ENCODE results near the gene TMEM154.

TMEM154 gene

DNA sequence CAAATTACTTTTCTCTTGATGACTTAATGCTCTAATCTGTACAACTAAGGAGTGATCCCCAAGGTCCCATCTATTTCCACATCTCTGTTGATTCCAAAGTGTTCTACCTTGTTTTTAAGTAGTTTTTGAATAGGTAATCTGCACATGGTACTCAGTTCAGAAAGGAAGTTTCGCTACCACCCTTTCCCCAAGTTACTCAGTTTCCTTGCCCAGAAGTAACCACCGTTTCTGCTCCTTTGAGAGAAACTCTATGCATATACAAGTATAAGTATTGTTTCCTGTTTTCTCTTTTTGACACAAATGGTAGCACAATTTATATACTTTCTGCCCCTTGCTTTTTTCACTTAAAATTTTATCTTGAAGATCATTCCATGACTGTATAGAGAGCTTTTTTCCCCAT lies 18.1 kb downstream of the TMEM154 start:
- no peak for TF ChIP-seq EP300 (IDR thresholded peaks at IDR 0.05; ENCODE audit: borderline replicate concordance)
- no peak for TF ChIP-seq TEAD4 (IDR thresholded peaks at IDR 0.05)
- no peak for TF ChIP-seq TAF1 (IDR thresholded peaks at IDR 0.05; ENCODE audit: low read depth)
- no peak for TF ChIP-seq FOXM1 (IDR thresholded peaks at IDR 0.05; ENCODE audit: borderline replicate concordance, low read depth)
- no peak for TF ChIP-seq YY1 (IDR thresholded peaks at IDR 0.05; ENCODE audit: low read depth)
- TF ChIP-seq REST (IDR thresholded peaks at IDR 0.05; ENCODE audit: low read depth) = no peak
- no peak for TF ChIP-seq USF1 (IDR thresholded peaks at IDR 0.05)
- no peak for TF ChIP-seq MAX (IDR thresholded peaks at IDR 0.05)
- no peak for TF ChIP-seq ZBTB7A (IDR thresholded peaks at IDR 0.05; ENCODE audit: low read depth)
- no peak for TF ChIP-seq RAD21 (IDR thresholded peaks at IDR 0.05; ENCODE audit: low read depth)
- TF ChIP-seq TCF12 (IDR thresholded peaks at IDR 0.05; ENCODE audit: low read depth) = no peak
- TF ChIP-seq CEBPB (IDR thresholded peaks at IDR 0.05) = no peak
- no peak for TF ChIP-seq NFIC (IDR thresholded peaks at IDR 0.05)
- TF ChIP-seq CREB1 (IDR thresholded peaks at IDR 0.05; ENCODE audit: low read depth) = no peak
- TF ChIP-seq EGR1 (IDR thresholded peaks at IDR 0.05) = no peak

DNA sequence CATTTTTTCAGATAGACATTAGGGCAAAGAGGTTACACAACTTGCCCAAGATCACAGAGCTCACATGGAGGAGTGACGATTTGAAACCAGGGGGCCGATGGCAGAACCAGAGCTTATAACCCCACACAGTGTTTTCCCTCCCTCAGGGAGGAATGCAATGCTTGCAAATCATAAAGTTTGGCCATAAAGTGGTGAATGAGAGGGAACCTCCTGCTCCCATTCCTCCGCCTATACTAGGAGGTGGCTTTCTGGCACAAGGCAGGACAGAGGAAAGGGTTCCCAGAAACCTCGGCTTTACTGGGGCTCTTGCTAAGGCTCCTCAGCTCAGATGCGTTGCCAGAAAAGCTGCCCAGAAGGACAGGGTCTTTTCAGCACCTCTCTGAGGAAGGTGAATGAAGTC lies 19.3 kb downstream of the TMEM154 start:
- no peak for TF ChIP-seq USF1 (IDR thresholded peaks at IDR 0.05)
- TF ChIP-seq YY1 (IDR thresholded peaks at IDR 0.05; ENCODE audit: low read depth) = no peak
- no peak for TF ChIP-seq FOXM1 (IDR thresholded peaks at IDR 0.05; ENCODE audit: borderline replicate concordance, low read depth)
- no peak for TF ChIP-seq REST (IDR thresholded peaks at IDR 0.05; ENCODE audit: low read depth)
- TF ChIP-seq ZBTB7A (IDR thresholded peaks at IDR 0.05; ENCODE audit: low read depth) = no peak
- TF ChIP-seq TEAD4 (IDR thresholded peaks at IDR 0.05) = no peak
- TF ChIP-seq TCF12 (IDR thresholded peaks at IDR 0.05; ENCODE audit: low read depth) = no peak
- no peak for TF ChIP-seq EGR1 (IDR thresholded peaks at IDR 0.05)
- TF ChIP-seq EP300 (IDR thresholded peaks at IDR 0.05; ENCODE audit: borderline replicate concordance) = no peak
- TF ChIP-seq MAX (IDR thresholded peaks at IDR 0.05) = no peak

DNA sequence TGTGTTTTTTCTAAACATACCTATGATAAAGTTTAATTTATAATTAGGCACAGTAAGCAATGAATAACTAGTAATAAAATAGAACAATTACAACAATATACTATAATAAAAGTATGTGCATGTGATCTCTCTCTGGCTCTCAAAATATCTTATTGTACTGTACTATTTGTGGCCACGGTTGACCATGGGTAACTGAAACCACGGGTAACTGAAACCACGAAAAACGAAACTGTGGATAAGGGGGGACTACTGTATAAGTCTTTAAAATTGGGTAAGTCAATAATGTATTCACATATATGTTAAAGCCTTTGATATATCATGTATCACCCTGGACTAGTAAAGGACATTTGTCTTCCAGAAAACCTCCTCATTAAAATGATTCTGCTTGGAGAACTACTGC lies 20.0 kb downstream of the TMEM154 start:
- TF ChIP-seq NFIC (IDR thresholded peaks at IDR 0.05) = no peak
- TF ChIP-seq TEAD4 (IDR thresholded peaks at IDR 0.05) = no peak
- no peak for TF ChIP-seq TAF1 (IDR thresholded peaks at IDR 0.05; ENCODE audit: low read depth)
- no peak for TF ChIP-seq RAD21 (IDR thresholded peaks at IDR 0.05; ENCODE audit: low read depth)
- TF ChIP-seq TCF12 (IDR thresholded peaks at IDR 0.05; ENCODE audit: low read depth) = no peak
- no peak for TF ChIP-seq CREB1 (IDR thresholded peaks at IDR 0.05; ENCODE audit: low read depth)
- no peak for TF ChIP-seq FOXM1 (IDR thresholded peaks at IDR 0.05; ENCODE audit: borderline replicate concordance, low read depth)
- no peak for TF ChIP-seq YY1 (IDR thresholded peaks at IDR 0.05; ENCODE audit: low read depth)
- TF ChIP-seq CEBPB (IDR thresholded peaks at IDR 0.05) = no peak
- no peak for TF ChIP-seq USF1 (IDR thresholded peaks at IDR 0.05)
- no peak for TF ChIP-seq ZBTB7A (IDR thresholded peaks at IDR 0.05; ENCODE audit: low read depth)
- TF ChIP-seq REST (IDR thresholded peaks at IDR 0.05; ENCODE audit: low read depth) = no peak
- no peak for TF ChIP-seq EGR1 (IDR thresholded peaks at IDR 0.05)
- TF ChIP-seq EP300 (IDR thresholded peaks at IDR 0.05; ENCODE audit: borderline replicate concordance) = no peak

- no peak for TF ChIP-seq TCF12 (IDR thresholded peaks at IDR 0.05; ENCODE audit: low read depth)
- no peak for TF ChIP-seq EGR1 (IDR thresholded peaks at IDR 0.05)
- no peak for TF ChIP-seq YY1 (IDR thresholded peaks at IDR 0.05; ENCODE audit: low read depth)
- TF ChIP-seq NFIC (IDR thresholded peaks at IDR 0.05) = no peak
- no peak for TF ChIP-seq TAF1 (IDR thresholded peaks at IDR 0.05; ENCODE audit: low read depth)
- TF ChIP-seq REST (IDR thresholded peaks at IDR 0.05; ENCODE audit: low read depth) = no peak
- no peak for TF ChIP-seq TEAD4 (IDR thresholded peaks at IDR 0.05)
- no peak for TF ChIP-seq RAD21 (IDR thresholded peaks at IDR 0.05; ENCODE audit: low read depth)
- no peak for TF ChIP-seq CREB1 (IDR thresholded peaks at IDR 0.05; ENCODE audit: low read depth)
- TF ChIP-seq FOXM1 (IDR thresholded peaks at IDR 0.05; ENCODE audit: borderline replicate concordance, low read depth) = no peak
- no peak for TF ChIP-seq USF1 (IDR thresholded peaks at IDR 0.05)
- no peak for TF ChIP-seq ZBTB7A (IDR thresholded peaks at IDR 0.05; ENCODE audit: low read depth)
- TF ChIP-seq EP300 (IDR thresholded peaks at IDR 0.05; ENCODE audit: borderline replicate concordance) = no peak
- no peak for TF ChIP-seq MAX (IDR thresholded peaks at IDR 0.05)
- no peak for TF ChIP-seq CEBPB (IDR thresholded peaks at IDR 0.05)
Observed at GRCh38 chr4:152657657-152658056, 22.1 kb downstream of the TMEM154 start.

All from Ishikawa (cell line).